SU-DHL-6 (cell line): ENCODE data around the gene ZBTB24.

Source experiments
- EZH2phosphoT487 ChIP-seq: fragments of 200-600 bp; sonication (generic), shearing (Covaris generic); conservative IDR thresholded peaks from 2 replicates; pipeline ENCODE4 v1.6.1; 2018; ENCODE audit warnings: mild to moderate bottlenecking, antibody characterized with exemption, low read length, moderate library complexity, mixed read lengths
- TF ChIP-seq, protein P1 (sequence below): fragments of 200-600 bp; sonication (generic); IDR thresholded peaks from one replicate; pipeline ENCODE4 v1.5.1; 2017; ENCODE audit warnings: antibody characterized with exemption, mild to moderate bottlenecking, low read length, moderate library complexity; ENCODE audit not compliant: insufficient read depth, poor library complexity, severe bottlenecking

DNA sequence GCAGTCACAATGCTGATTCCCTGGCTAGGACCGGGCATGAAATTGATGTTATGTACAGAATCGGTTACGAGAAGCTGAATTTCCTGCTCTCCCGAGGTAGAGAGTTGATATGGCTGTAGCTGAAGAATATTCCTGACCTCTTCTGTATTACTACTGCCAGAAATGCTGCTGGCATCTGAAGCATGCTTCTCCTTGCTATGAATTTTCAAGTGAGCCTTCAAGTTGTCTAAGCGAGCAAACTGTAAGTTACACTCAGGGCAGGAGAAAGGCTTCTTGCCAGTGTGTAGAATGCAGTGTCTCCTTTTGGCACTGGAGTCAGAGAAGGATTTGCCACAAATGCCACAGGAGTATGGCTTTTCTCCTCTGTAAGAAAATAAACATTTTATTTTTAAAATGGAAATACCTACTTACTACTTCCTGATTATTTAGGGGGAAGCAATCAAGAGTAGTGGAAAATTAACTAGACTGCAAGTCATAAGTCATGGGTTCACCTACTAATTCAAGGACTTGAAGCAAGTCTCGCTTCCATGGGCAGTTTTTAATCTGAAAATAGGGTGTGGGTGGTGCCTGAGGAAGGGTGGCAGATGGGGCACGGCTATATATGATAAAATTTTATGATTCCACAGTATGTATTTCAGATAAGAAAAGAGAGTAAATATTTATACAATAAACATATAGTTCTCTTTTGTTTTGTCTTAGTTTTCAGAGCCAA lies 16.7 kb downstream of the ZBTB24 start:
- TF ChIP-seq, protein P1, sequence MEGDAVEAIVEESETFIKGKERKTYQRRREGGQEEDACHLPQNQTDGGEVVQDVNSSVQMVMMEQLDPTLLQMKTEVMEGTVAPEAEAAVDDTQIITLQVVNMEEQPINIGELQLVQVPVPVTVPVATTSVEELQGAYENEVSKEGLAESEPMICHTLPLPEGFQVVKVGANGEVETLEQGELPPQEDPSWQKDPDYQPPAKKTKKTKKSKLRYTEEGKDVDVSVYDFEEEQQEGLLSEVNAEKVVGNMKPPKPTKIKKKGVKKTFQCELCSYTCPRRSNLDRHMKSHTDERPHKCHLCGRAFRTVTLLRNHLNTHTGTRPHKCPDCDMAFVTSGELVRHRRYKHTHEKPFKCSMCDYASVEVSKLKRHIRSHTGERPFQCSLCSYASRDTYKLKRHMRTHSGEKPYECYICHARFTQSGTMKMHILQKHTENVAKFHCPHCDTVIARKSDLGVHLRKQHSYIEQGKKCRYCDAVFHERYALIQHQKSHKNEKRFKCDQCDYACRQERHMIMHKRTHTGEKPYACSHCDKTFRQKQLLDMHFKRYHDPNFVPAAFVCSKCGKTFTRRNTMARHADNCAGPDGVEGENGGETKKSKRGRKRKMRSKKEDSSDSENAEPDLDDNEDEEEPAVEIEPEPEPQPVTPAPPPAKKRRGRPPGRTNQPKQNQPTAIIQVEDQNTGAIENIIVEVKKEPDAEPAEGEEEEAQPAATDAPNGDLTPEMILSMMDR = no peak
- no peak for TF ChIP-seq EZH2phosphoT487
